ENCODE measurements around the gene OR13C3. TPM values are rescaled to one million over a fixed set of nuclear protein-coding genes. Genes with fewer than 3 reads are reported as not detected.
"Not testable (repeated sequence)": the region's sequence is repeated elsewhere in the genome, so short reads cannot be mapped to it uniquely, and the experiment has no call there.

OR13C3 gene
- total RNA-seq, 1 donor from 2014 or later = not detected

GRCh38 chr9:104556830-104557634 is 20.4 kb upstream of the OR13C3 start:
- H3K4me3 ChIP-seq (ENCODE audit: low read depth, low read length) = no peak overlapping the region
- DNase-seq (ENCODE audit: low read depth) = no peak
- TF ChIP-seq CTCF (conservative IDR thresholded peaks at IDR 0.05; ENCODE audit: low read depth, low read length) = no peak

GRCh38 chr9:104555521-104555920 is 18.9 kb upstream of the OR13C3 start:
- no peak overlapping the region for H3K4me3 ChIP-seq (ENCODE audit: low read depth, low read length)
- no peak for TF ChIP-seq CTCF (conservative IDR thresholded peaks at IDR 0.05; ENCODE audit: low read depth, low read length)
- DNase-seq (ENCODE audit: low read depth) = no peak

GRCh38 chr9:104553261-104553660 is 16.6 kb upstream of the OR13C3 start:
- no peak for TF ChIP-seq CTCF (conservative IDR thresholded peaks at IDR 0.05; ENCODE audit: low read depth, low read length)

GRCh38 chr9:104544644-104545043 is 8.0 kb upstream of the OR13C3 start:
- no peak for DNase-seq (ENCODE audit: low read depth)
- no peak for TF ChIP-seq CTCF (conservative IDR thresholded peaks at IDR 0.05; ENCODE audit: low read depth, low read length)
- no peak overlapping the region for H3K4me3 ChIP-seq (ENCODE audit: low read depth, low read length)

More at GRCh38 chr9:104553261-104553660, 16.6 kb upstream of the OR13C3 start:
- DNase-seq (ENCODE audit: low read depth) = no peak
- no peak overlapping the region for H3K4me3 ChIP-seq (ENCODE audit: low read depth, low read length)

- no peak overlapping the region for H3K4me3 ChIP-seq (ENCODE audit: low read depth, low read length)
- no peak for DNase-seq (ENCODE audit: low read depth)
- no peak for TF ChIP-seq CTCF (conservative IDR thresholded peaks at IDR 0.05; ENCODE audit: low read depth, low read length)
Observed at GRCh38 chr9:104539275-104539674, 2.6 kb upstream of the OR13C3 start.

- DNase-seq (ENCODE audit: low read depth) = no peak
- no peak for TF ChIP-seq CTCF (conservative IDR thresholded peaks at IDR 0.05; ENCODE audit: low read depth, low read length)
Observed at GRCh38 chr9:104527109-104527508, 9.5 kb downstream of the OR13C3 start, which contains the start of gene OR13C4. Gene OR13C4 (minus strand): TSS chr9:104527209. CDS start chr9:104527209, 0 bp downstream.

GRCh38 chr9:104520241-104520640 is 16.4 kb downstream of the OR13C3 start:
- not testable (repeated sequence) for DNase-seq (ENCODE audit: low read depth); H3K4me3 ChIP-seq (ENCODE audit: low read depth, low read length)

More at GRCh38 chr9:104527109-104527508, 9.5 kb downstream of the OR13C3 start, which contains the start of gene OR13C4:
- H3K4me3 ChIP-seq (ENCODE audit: low read depth, low read length) = no peak within 1 kb of the TSS

Measured in epithelial cell of proximal tubule (primary cell).